Measurements from ENCODE around the gene LLGL2. TPM values are rescaled to one million over a fixed set of nuclear protein-coding genes. Genes with fewer than 3 reads are reported as not detected.

Gene LLGL2
- total RNA-seq, 1 donor from 2014 or later = 33.1 TPM

- Mint-ChIP-seq H3K36me3 (no peaks in the 10 kb centered on the region), H3K4me1 (no peaks in the 10 kb centered on the region), H3K27ac (no peak overlapping the region), H3K4me3 (no peak overlapping the region), H3K9me3 (no peaks in the 10 kb centered on the region), H3K27me3 (ENCODE audit: low read depth) (no peaks in the 10 kb centered on the region)
- DNase-seq (ENCODE audit: low spot score in 2 of 2, unreplicated experiment in 2 of 2) = no peak
- TF ChIP-seq CTCF (IDR thresholded peaks at IDR 0.05; ENCODE audit: unreplicated experiment) = no peak
These were observed 47.4 kb downstream of the LLGL2 start for GRCh38 chr17:75572713-75573539.

GRCh38 chr17:75573540-75573957 is 48.1 kb downstream of the LLGL2 start:
- Mint-ChIP-seq H3K27ac (no peak overlapping the region), H3K4me1 (no peaks in the 10 kb centered on the region)
- DNase-seq (ENCODE audit: low spot score in 2 of 2, unreplicated experiment in 2 of 2) = no peak

GRCh38 chr17:75573994-75574393 is 48.5 kb downstream of the LLGL2 start:
- Mint-ChIP-seq H3K4me3 (no peak overlapping the region), H3K4me1 (peaks cover 2% of the 10 kb centered on the region), H3K9me3 (no peaks in the 10 kb centered on the region), H3K36me3 (no peaks in the 10 kb centered on the region), H3K27me3 (ENCODE audit: low read depth) (no peaks in the 10 kb centered on the region), H3K27ac (no peak overlapping the region)
- no peak for DNase-seq (ENCODE audit: low spot score in 2 of 2, unreplicated experiment in 2 of 2)
- TF ChIP-seq CTCF (IDR thresholded peaks at IDR 0.05; ENCODE audit: unreplicated experiment) = no peak

More at GRCh38 chr17:75573540-75573957, 48.1 kb downstream of the LLGL2 start:
- H3K4me3 Mint-ChIP-seq = no peak overlapping the region
- no peak for TF ChIP-seq CTCF (IDR thresholded peaks at IDR 0.05; ENCODE audit: unreplicated experiment)
- no peaks in the 10 kb centered on the region for H3K27me3 Mint-ChIP-seq (ENCODE audit: low read depth)
- no peaks in the 10 kb centered on the region for H3K36me3 Mint-ChIP-seq
- H3K9me3 Mint-ChIP-seq = no peaks in the 10 kb centered on the region

GRCh38 chr17:75574404-75575036 is 49.0 kb downstream of the LLGL2 start:
- Mint-ChIP-seq H3K4me1 (peaks cover 2% of the 10 kb centered on the region), H3K27ac (no peak overlapping the region), H3K4me3 (no peak overlapping the region), H3K9me3 (no peaks in the 10 kb centered on the region), H3K36me3 (no peaks in the 10 kb centered on the region), H3K27me3 (ENCODE audit: low read depth) (no peaks in the 10 kb centered on the region)
- no peak for TF ChIP-seq CTCF (IDR thresholded peaks at IDR 0.05; ENCODE audit: unreplicated experiment)
- DNase-seq (ENCODE audit: low spot score in 2 of 2, unreplicated experiment in 2 of 2) = no peak

GRCh38 chr17:75575197-75575596 is 49.7 kb downstream of the LLGL2 start:
- Mint-ChIP-seq H3K9me3 (no peaks in the 10 kb centered on the region), H3K4me1 (peaks cover 2% of the 10 kb centered on the region)

More at GRCh38 chr17:75575197-75575596, 49.7 kb downstream of the LLGL2 start:
- no peaks in the 10 kb centered on the region for H3K27me3 Mint-ChIP-seq (ENCODE audit: low read depth)
- H3K4me3 Mint-ChIP-seq = no peak overlapping the region
- DNase-seq (ENCODE audit: low spot score in 2 of 2, unreplicated experiment in 2 of 2) = no peak
- no peaks in the 10 kb centered on the region for H3K36me3 Mint-ChIP-seq
- TF ChIP-seq CTCF (IDR thresholded peaks at IDR 0.05; ENCODE audit: unreplicated experiment) = no peak
- H3K27ac Mint-ChIP-seq = no peak overlapping the region
